ENCODE measurements around the gene TRIO.

TRIO gene

GRCh38 chr5:14118551-14119320 is 24.4 kb upstream of the TRIO start:
- H3K4me3 ChIP-seq (ENCODE audit: low read depth, low read length): no peak overlapping the region
- no peaks in the 10 kb centered on the region for H3K36me3 ChIP-seq (replicated peaks)
- in situ Hi-C loops (cut with HindIII; ENCODE audit: low pct_ligation_motif_present, low sequenced_read_pairs): no loop called here
- H3K27ac ChIP-seq: no peak overlapping the region
- H3K27me3 ChIP-seq (replicated peaks): no peaks in the 10 kb centered on the region
- DNase-seq: no peak
- no peak for TF ChIP-seq CTCF (IDR thresholded peaks at IDR 0.05; ENCODE audit: low read depth, low read length, missing control alignments)

- Histone ChIP-seq H3K4me3 (ENCODE audit: low read depth, low read length) (no peak overlapping the region), H3K36me3 (replicated peaks) (no peaks in the 10 kb centered on the region), H3K27me3 (replicated peaks) (no peaks in the 10 kb centered on the region), H3K27ac (no peak overlapping the region)
- DNase-seq: no peak
- in situ Hi-C loops (cut with HindIII; ENCODE audit: low pct_ligation_motif_present, low sequenced_read_pairs): no loop called here
- TF ChIP-seq CTCF (IDR thresholded peaks at IDR 0.05; ENCODE audit: low read depth, low read length, missing control alignments): no peak
These were observed 23.0 kb upstream of the TRIO start for GRCh38 chr5:14120176-14120575.

- no peaks in the 10 kb centered on the region for H3K27me3 ChIP-seq (replicated peaks)
- no peak overlapping the region for H3K4me3 ChIP-seq (ENCODE audit: low read depth, low read length)
- no peak overlapping the region for H3K27ac ChIP-seq
- no peak for DNase-seq
- no peaks in the 10 kb centered on the region for H3K36me3 ChIP-seq (replicated peaks)
- no peak for TF ChIP-seq CTCF (IDR thresholded peaks at IDR 0.05; ENCODE audit: low read depth, low read length, missing control alignments)
- in situ Hi-C loops (cut with HindIII; ENCODE audit: low pct_ligation_motif_present, low sequenced_read_pairs): no loop called here
These were observed 21.6 kb upstream of the TRIO start for GRCh38 chr5:14121552-14121951.

GRCh38 chr5:14122089-14122488 is 21.1 kb upstream of the TRIO start:
- in situ Hi-C loops (cut with HindIII; ENCODE audit: low pct_ligation_motif_present, low sequenced_read_pairs): no loop called here

GRCh38 chr5:14123551-14123950 is 19.6 kb upstream of the TRIO start:
- Histone ChIP-seq H3K4me3 (ENCODE audit: low read depth, low read length) (no peak overlapping the region), H3K36me3 (replicated peaks) (no peaks in the 10 kb centered on the region), H3K27ac (no peak overlapping the region), H3K27me3 (replicated peaks) (no peaks in the 10 kb centered on the region)
- no peak for TF ChIP-seq CTCF (IDR thresholded peaks at IDR 0.05; ENCODE audit: low read depth, low read length, missing control alignments)
- in situ Hi-C loops (cut with HindIII; ENCODE audit: low pct_ligation_motif_present, low sequenced_read_pairs): no loop called here
- DNase-seq: no peak

More at GRCh38 chr5:14122089-14122488, 21.1 kb upstream of the TRIO start:
- DNase-seq: no peak
- Histone ChIP-seq H3K27ac (no peak overlapping the region), H3K36me3 (replicated peaks) (no peaks in the 10 kb centered on the region), H3K4me3 (ENCODE audit: low read depth, low read length) (no peak overlapping the region), H3K27me3 (replicated peaks) (no peaks in the 10 kb centered on the region)
- no peak for TF ChIP-seq CTCF (IDR thresholded peaks at IDR 0.05; ENCODE audit: low read depth, low read length, missing control alignments)
